HG03135 (cell line): ENCODE measurements around the gene CMTM2.
"Not testable (repeated sequence)": the region's sequence is repeated elsewhere in the genome, so short reads cannot be mapped to it uniquely, and the experiment has no call there.

ENCODE experiments used
- ATAC-seq: cut with Tn5 transposase; IDR thresholded peaks from one replicate; pipeline ENCODE4 v1.9.1; 2021; ENCODE audit warnings: mild to moderate bottlenecking, moderate library complexity; ENCODE audit not compliant: unreplicated experiment

Gene CMTM2

DNA sequence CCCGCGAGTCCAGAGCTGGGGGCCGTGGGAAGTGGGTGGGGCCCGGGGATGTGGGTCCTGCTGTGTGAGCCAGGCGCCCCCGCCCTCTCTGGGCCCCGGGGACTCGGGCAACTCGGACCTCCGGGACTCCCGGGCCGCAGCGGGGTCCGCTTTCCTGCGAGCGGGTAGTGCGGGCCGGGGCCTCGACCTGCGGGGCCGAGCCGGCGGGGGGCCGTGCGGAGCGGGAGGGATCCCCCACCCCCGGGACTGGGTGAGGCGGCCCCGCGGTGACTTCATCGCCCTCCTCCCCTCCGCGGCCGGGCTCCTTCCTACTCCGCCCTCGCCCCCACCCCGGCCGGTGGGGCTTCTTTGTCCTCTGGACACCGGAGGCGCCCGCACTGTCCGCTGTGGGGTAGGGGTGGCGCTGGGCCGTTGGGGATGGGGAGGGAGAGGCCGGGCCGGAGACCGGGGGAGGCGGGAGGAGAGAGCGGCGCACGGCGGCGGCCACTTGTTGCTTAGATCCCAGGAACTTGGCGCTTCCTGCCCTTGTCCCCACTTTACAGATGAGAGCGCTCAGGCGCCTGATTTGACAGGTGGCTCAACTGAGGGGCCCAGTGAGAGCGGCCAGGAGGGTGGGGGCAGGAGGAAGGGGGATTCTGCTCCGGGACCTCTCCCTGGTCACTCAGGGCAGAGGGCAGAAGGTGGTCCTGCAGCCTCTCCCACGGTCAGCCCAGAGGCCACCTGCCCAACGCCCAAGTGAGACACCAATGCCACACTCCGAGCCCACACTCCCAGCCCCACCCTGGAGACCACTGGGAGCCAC, 26.1 kb downstream of the CMTM2 start:
- peak; percentile 9 for ATAC-seq

DNA sequence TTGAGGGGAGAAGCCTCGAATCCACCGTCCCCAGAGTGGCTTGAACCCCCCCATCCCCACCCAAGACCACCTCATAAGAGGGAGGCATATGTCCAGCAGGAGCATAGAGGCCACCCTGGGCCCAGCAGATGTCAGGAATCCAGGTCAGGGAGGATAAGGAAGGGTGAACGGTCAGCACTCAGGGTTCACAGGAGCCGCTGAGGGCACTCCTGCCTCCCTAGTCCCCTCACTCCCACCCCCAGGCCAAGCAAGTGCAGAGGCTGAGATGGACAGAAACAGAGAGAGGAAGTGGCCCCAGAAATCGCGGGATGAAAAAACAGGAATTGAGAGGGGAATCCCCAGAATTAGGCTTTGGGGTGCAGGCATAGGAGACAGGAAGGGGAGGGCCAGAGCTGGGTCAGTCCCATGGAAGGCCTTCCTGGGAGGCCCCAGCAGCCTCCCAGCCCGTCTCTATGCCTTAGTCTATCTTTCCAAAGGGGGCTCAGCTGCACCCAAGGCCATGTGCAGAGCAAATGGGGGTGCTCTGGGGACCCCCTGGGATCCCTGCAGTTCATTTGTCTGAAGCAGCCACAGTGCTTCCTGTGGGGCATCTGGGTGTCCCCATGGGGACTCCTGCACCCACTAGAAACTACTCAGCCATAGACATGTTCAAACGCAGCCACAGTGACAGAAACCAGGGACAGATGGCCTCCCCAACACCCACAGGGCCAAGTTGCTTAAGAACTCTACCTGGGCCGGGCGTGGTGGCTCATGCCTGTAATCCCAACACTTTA, 26.9 kb downstream of the CMTM2 start:
- ATAC-seq = peak; percentile 55

DNA sequence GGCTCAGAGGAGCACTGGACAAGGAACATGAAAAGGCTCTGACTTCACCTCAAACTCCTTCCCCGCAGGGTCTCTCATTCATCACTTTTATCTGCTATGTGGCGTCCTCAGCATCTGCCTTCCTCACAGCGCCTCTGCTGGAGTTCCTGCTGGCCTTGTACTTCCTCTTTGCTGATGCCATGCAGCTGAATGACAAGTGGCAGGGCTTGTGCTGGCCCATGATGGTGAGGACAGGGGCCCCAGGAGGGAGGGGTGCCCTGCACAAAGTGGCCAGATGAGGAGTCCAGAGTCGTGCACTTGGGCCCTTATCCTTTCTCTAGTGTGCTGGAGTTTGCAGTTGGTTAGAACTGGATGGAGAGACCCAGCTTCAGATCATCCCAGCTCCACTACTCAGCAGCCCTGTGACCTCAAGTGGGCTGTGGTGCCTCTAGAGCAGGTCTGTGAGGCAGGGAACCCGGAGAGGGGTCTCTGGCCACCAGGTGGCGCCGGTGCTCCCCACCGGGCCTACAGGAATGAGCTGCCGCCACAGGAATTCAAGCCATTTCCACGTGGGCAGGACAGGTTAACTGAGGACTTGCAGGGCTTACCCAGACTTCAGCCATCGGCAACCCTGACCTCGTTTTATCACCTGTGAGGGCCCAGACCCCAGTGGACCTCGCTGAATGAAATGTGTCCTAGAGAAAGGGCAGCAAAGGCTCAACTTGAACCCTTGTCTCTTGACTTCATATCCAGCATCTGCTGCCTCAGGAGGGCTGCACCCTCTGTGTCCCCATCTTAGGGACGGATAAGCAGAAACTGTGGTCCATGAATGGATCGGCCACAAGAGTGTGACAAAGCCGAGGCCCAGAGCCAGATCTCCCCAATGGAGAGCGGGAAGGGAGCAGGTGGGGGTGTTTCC, 29.2 kb downstream of the CMTM2 start:
- ATAC-seq = no peak

DNA sequence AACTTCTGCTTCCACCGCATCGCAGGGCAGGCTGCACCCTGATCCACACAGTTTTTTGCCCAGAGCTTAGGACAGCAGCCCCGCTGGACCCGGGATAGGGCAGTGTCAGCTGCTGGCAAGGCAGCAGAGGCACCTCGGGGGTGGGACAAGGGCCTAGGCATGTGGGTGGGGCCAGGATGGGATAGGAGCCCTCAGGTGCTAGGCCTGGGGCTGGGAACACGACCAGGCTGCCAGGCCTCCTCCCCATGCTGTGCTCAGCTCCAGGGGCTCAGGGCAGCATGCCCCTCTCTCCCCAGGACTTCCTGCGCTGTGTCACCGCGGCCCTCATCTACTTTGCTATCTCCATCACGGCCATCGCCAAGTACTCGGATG, 29.9 kb downstream of the CMTM2 start:
- no peak for ATAC-seq

DNA sequence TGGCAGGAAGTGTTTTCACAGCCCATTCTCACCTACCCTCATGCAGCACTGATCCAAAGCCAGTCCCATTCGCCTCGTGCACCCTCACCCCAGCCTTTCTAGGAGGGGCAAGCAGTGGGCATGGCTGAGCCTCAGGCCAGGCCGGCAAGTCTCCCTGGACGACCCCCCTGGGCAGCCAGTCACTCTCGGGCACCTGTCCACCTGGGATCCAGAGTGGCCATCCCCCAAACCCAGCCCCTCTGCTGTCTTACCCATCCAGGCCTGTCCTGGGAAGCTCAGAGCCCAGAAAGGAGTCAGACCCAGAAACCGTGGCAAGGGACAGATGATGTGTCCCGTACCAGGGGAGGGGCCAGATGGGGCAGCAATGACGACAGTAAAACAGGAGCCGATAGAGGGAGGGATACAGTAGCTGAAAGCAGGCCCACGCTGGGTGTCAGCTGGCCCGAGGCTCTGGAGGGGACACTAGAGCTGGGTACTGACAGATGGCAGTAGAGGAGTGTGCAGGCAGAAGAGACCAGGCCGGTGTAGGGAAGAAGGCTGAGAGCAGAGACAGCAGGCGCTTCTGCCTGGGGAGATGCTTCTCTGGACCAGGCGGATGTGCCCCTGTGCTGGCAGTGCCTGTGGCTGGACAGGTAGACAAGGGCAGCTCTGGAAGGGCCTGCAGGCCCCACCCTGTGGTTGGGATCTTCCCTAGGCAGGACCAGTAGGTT, 31.0 kb downstream of the CMTM2 start:
- ATAC-seq = no peak

DNA sequence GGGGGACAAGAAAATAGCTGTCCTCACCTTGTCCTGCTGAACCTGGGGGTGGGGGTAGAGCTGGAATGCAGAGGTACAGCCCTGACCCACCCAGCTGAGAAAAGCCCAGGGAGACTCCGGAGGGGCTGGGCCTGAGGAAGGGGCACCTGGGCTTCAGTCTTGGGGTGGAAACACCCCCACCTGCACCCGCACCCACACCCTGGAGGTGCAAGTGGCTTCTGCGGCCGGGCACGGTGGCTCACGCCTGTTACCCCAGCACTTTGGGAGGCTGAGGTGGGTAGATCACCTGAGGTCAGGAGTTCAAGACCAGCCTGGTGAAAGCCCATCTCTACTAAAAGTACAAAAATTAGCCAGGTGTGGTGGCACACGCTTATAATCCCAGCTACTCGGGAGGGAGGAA, 32.6 kb downstream of the CMTM2 start:
- not testable (repeated sequence) for ATAC-seq

DNA sequence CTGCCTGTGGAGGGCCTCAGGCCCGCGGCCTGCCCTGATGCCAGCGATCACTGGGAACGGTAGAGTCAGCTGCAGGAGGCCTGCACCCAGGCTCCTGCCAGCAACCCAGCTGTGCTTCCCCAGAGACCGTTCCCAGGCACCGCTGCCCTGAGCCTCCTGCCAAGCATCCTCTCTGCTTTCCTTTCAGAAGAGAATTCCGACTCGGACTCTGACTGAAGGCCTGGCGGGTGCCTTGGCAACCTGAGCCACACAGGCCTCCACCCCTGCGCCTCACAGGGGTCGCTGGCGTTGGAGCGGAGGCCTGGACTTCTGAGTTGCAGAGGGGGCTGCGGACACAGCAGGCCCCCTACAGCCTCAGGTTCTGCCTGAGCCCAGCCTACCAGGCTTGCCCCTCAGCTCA, 33.2 kb downstream of the CMTM2 start:
- ATAC-seq = no peak

DNA sequence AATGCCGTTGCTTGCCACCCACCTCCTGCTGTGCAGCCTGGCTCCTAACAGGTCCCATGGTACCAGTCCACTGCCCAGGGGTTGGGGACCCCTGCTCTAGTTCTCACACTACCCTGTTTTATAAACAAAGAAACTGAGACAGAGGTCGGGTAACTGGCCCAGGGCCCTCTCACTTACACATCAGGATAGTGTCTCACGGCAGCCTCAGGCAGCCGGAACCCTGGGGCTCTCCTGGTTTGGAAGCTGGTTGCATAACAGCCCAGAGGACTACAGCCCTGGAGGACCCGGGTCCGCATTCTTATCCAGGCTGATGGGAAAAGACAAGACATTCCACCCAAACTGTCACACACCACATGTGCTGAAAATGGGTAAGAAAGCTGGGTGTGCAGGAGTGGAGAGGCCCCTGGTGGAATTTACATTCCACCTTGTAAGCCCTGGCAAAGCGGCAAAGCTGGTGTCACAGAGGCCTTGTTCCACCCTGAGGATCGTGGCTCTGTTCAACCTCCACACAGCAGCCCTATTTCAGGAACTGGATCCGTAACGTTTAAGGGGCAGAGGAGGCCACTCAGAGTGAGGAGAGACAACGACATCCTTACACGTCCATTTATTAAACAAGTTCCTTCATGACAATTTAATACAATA, 35.0 kb downstream of the CMTM2 start:
- ATAC-seq = no peak

DNA sequence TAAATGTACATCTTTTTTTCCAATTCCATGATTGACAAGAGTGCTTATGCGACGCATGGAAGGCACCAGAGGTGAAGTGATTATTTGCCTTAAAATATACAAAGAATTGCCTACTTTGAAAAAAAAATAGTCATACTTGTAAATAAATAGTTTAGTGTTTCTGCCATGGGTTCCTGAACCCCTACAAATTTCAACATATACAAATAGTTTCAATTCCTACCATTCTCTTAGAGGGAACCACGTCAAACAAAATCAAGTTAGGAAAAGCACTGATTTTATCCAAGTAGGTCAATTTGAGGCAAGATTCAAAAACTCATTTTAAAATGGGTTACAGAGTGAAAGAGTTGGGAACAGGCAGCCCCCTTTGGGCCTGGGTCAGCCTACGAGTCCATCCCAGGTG, 36.9 kb downstream of the CMTM2 start:
- no peak for ATAC-seq

DNA sequence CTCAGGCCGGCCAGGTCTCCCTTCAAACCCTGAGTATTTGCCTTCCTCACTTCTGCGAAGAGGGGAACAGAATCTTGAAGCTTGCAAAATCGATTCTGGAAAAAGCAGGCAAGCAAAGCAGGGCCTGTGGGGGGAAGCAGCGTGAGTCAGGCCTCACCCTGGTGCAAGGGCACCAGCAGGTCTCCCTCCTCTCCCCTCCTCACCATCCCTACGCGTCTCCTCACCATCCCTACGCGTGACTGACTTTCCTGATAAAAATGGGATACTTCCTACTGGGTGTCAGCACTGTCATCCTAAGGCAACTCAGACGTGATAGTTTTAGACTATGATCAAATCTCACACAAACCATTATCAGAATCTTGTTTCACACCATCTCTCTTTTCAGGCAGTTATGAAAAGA, 37.3 kb downstream of the CMTM2 start:
- ATAC-seq = no peak

DNA sequence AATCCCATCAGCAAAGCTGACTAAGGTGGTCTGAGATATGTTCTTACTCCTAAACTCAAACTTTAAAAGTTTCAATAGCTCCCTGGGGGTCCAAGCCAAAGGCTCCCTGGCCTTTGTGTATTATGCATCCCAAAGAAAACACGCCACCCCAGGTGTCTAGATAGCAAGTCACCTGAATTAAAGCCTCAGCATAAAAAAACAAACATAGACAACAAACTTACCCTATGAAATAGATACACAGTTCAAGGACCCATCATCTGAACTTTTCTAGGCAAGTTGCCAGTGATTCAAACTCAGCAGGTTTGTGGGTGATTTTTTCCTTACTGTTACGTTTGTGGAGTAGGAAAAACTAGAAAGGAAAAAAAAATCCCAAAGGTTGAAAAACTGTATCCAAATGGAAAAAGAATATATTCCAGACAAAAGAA, 37.8 kb downstream of the CMTM2 start:
- ATAC-seq = no peak

DNA sequence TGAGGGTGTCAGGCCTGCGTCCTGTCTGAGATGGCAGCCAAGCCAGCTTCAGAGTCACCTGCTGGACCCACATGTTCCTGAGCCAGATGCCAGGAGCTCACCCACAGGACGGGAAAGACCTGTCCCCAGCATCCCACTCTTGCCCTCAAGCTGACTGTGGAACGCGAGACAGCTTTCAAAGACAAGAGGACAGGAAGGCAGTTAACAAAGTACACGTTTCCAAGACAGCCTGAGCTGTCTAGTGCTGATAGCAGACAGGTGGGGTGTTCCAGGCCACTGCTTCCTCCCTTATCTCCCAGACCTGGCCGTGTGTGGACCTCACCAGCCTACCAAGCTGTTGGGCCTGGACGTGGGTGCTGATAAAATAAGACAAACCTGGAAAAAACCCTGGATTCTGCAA, 38.5 kb downstream of the CMTM2 start:
- ATAC-seq = no peak

DNA sequence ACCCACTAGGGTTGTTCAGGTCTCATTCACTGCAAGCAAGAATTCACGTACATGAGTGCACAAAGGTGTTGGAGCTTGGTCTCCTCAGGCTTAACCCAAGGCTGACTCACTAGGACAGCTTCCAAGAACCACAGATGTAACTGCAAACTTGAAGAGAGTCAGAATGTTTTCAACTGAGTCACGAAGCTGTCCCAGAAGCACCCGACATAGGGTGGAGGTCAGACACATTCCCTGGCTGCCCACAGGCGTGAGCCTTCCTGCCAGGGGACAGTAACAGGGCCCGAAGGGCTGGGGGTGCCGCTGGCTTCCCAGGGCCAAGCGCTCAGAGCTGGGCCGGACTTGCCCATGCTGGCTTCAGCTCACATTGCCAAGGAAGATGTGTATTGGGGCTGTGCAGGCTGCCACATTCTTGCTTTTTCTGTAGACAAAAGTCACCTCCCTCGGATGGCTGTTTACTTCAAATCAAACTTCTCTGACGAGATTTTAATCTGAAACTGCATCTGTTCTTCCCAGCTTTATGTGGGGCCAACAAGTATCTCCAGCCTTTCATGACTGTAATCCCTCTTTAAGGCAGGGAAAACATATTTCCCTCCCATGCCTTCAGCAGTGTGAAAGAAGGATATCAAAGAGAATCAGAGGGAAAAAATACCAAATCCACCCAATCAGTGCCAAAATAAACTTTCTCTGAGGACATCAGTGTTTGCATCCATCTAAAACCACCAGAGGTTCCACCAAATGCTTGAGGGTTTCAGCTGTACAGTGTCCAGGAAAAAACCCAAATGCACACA, 39.5 kb downstream of the CMTM2 start:
- no peak for ATAC-seq

DNA sequence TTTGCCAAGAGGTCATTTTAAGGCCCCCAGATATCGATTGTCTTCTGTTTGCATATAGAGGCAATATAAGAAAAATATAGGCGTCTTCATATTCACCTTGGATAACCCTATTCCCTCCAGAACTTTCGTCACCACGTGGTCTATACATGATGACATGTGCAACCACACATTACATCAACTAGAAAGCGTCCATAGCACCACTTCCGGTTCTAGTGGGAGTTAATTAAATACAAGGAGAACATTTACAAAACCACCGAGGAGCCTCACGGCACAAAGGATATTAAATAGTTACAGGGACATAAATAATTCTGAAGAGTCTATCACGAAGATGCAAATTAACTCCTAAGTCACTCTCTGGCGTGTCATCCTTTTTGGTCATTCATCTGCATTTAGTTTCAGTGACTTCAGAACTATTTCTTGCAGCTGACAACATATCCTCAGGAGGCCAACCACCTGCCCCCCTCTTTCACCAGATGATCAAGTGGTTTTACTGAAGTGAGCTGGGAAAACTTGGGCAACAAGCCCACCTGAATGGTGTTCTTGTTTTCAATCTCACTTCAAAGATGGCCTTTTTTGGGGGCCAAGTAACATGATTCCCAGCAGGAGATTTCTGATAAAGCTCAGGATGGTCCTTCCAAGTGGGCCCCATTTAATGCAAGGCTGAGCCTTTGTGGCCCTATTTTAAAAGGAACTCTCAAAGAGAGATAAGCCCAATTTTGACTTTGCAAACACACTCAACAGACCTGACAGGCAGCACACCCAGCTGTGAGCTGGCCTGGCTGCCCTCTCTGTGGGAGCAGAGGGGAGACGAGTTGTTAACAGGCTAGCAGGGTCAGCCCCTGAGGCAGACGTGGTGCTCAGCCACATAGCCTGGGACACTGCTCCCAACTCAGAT, 40.5 kb downstream of the CMTM2 start:
- no peak for ATAC-seq

DNA sequence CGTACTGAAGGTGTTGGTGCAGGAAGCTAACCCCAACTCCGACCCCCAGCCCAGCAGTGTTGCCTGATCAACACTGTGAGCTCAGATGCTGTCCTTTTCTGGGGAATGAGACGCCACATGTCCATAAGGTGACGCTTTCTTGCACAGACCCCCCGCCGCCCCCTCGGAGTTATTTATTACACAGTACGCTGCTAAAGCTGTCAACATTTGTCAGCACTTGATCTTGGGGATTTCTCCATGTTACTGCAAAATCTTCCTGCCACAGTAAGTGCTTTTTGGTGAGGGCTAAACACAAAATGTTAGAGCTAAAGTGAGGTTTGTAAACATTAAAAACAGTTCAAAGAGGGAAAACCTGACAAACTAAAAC, 41.1 kb downstream of the CMTM2 start:
- ATAC-seq = no peak

DNA sequence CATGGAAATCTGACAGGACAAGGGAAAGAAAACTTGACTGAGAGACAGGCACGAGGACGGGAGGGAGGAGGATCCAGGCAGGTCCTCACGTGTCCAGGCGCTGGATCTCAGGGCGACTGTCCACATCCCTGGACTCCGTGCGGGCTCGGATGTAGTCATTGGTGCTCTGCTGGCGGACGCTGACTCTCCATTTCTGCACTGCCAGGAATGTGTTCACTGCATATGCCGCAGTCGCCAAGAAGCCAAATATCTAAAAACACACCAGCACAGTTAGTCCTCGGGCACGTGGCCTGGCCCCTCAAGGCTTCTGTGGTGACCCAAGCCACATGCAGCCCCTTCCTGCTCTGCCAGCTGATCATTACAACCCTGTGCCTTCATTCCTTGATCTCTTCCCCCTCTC, 42.7 kb downstream of the CMTM2 start:
- no peak for ATAC-seq

DNA sequence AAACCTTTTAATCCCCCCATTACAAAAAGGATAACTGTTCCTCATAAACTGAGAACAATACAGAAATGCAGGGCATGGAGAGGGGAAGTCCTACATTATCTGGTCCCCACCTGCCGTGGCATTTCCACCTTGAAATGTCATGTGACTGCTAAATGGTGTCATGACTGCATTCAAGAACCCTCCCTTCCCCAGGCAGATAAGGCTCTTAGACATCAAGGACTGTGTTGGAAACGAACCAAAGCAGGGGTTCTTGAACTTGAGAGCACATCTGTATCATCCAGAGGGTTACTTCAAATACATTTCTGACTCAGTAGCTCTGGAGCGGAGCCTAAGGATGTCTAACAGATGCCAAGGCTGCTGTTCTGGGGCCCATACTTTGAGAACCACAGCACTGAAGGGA, 43.6 kb downstream of the CMTM2 start:
- ATAC-seq = no peak

DNA sequence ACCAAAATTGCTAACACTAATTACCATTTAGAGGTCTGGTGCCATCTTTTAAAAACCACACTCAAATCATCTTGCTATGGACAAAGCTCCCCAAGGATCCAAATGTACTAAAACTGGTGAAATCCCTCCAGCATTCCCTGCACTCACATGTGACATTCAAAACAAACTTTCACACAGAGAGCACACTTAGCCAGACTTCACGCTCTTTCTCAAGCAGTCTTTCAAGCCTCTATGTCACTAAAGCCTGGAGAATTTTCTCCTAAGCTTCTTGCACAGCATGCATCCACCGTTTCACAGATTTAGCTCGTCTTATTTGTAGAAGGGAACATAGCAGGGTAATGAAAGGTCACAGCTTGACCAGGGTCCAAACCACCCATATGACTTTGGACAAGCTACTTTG, 44.5 kb downstream of the CMTM2 start:
- no peak for ATAC-seq
